HG03095 (cell line): ENCODE data around the gene ATP5ME.
"Not testable (repeated sequence)": the region's sequence is repeated elsewhere in the genome, so short reads cannot be mapped to it uniquely, and the experiment has no call there.

Source experiments
- ATAC-seq: cut with Tn5 transposase; IDR thresholded peaks from one replicate; pipeline ENCODE4 v1.9.1; 2021; ENCODE audit warnings: moderate library complexity; ENCODE audit not compliant: unreplicated experiment

Gene ATP5ME

GRCh38 chr4:636628-637159, 37.4 kb downstream of the ATP5ME start:
- ATAC-seq: no peak

GRCh38 chr4:635851-636627, 38.0 kb downstream of the ATP5ME start:
- no peak for ATAC-seq

GRCh38 chr4:635066-635835, 38.8 kb downstream of the ATP5ME start:
- not testable (repeated sequence) for ATAC-seq

GRCh38 chr4:634599-634985, 39.5 kb downstream of the ATP5ME start:
- ATAC-seq: no peak

GRCh38 chr4:633976-634598, 40.0 kb downstream of the ATP5ME start:
- no peak for ATAC-seq

GRCh38 chr4:633406-633805, 40.7 kb downstream of the ATP5ME start:
- no peak for ATAC-seq

GRCh38 chr4:632926-633325, 41.1 kb downstream of the ATP5ME start:
- no peak for ATAC-seq

- no peak for ATAC-seq
These were observed 41.8 kb downstream of the ATP5ME start for GRCh38 chr4:632196-632790.

GRCh38 chr4:630656-631055, 43.4 kb downstream of the ATP5ME start:
- ATAC-seq: no peak

DNA sequence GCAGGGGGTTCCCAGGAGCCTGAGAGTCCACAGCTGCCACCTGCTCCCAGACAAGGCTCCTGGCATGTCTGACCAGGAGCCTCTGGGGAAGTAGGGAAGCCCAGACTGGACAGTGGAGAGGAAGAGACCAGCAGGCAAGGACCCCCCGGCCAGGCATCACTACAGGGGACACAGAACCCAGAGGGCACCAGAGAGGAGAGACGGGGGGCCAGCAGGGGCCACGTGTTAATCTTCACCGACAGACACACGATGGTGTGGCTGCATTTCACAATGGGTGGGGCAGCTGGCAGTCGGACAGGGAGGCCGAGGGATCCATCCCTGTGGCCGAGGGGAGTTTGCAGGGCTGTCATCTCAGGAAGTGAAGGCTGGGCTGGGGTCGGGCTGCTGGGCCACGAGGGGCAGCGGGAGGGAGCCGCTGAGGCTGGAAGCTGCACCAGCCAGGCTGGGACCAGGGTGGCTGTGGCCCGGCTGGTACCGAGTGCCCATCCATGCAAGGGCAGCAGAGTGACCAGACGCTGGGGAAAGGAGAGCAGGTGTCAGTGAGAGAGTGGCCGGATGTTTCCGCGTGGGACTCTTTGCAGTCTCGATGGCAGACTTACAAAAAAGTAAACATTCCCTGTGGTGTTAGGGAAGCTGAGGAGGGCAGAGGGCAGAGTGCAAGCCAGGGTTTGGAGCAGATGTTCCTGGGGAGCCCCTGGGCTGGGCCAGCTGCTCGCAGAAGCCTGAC, 44.0 kb downstream of the ATP5ME start:
- ATAC-seq: no peak

GRCh38 chr4:629636-629914, 44.5 kb downstream of the ATP5ME start:
- no peak for ATAC-seq

- no peak for ATAC-seq
These were observed 45.0 kb downstream of the ATP5ME start for GRCh38 chr4:628821-629635.

DNA sequence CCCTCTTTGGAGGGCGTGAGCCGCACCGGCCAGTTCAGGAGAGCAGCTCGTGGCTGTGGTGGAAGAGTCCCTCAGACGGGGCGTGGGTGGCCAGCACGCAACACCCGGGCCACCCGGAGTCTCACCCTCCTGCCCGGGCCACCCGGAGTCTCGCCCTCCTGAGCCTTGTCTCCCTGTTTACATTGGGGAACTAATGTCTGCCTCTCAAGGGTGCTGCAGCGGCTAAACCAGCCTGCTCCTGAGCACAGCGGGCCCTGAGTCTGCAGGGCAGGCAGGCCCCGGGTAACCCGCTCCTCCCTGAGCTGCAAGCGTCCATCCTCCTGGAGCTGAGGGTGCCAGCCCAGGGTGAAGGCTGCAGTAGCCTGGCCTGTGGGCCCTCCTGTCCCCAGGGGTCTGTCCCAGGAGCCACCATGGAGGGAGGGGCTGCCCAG, 45.8 kb downstream of the ATP5ME start:
- no peak for ATAC-seq

- no peak for ATAC-seq
These were observed 46.5 kb downstream of the ATP5ME start for GRCh38 chr4:627347-628125.

DNA sequence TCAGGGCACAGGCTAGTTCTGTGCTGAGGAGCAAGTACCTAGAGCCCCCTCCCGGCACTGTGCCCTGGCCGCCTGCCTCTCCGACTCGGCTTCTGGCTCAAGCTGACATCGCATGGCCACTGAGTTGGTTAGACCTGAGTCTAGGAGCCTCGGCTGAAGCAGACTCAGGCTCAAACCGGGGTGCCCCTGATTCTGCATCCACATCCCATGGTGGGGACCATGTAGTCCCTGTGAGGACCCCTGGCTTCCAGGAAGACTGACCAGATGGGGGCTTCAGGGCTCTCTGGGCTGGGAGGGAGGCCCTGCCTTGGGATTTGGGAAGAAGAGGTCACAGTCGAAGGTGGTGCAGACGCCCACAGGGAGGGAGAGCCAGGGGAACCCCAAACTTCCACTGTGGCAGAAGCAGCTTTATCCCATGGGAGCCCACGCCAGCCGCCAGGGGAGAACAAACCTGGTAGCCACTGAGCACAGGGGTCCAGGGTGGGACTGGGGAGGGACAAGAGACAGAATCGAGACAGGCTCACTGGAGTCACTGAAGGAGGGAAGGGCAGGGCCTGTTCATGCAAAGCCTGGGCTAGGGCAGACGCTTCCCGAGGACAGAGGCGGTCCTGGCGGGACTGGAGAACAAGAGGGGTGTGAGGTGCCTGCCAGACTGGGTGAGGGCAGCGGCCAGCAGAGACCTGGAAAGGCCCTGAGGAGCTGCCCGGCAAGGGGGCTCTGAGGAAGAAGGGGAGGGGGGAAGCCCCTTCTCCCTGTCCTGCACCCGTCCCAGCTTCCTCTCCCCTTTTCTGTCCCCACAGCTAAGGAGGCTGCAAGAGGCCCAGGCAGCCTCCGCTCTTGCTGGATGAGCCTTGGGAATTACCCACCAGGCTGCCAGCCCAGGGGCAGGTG, 47.6 kb downstream of the ATP5ME start:
- no peak for ATAC-seq

GRCh38 chr4:625631-626161, 48.4 kb downstream of the ATP5ME start:
- no peak for ATAC-seq

GRCh38 chr4:624705-625590, 49.1 kb downstream of the ATP5ME start, which contains the start of gene PDE6B:
TSS of gene PDE6B (plus strand) at chr4:625573. CDS start at chr4:625627, 54 bp downstream.
- ATAC-seq: no peak
